SK-N-SH treated with all-trans-retinoic acid at 6 μM for 48 hours (cell line): ENCODE results near the gene ADAM23.

Experiments
- ARNTL ChIP-seq: fragments of 450-650 bp; formaldehyde crosslinking; IDR thresholded peaks from 2 replicates; pipeline ENCODE4 v1.5.0; 2020; ENCODE audit warnings: low read depth, mild to moderate bottlenecking, moderate library complexity, borderline replicate concordance
- BACH2 ChIP-seq: fragments of 250-450 bp; sonication (Bioruptor Pico); IDR thresholded peaks from 2 replicates; pipeline ENCODE4 v1.9.0; 2021; ENCODE audit warnings: mild to moderate bottlenecking, borderline replicate concordance
- CSDC2 ChIP-seq: fragments of 250-450 bp; sonication (Bioruptor Pico); IDR thresholded peaks from 2 replicates; pipeline ENCODE4 v1.5.0; 2020; ENCODE audit warnings: mild to moderate bottlenecking, moderate library complexity
- ISL1 ChIP-seq: fragments of 250-450 bp; sonication (Bioruptor Pico); IDR thresholded peaks from 2 replicates; pipeline ENCODE4 v2.1.2; 2022; ENCODE audit warnings: mild to moderate bottlenecking, moderate library complexity
- OSR1 ChIP-seq: fragments of 250-450 bp; sonication (Bioruptor Pico); IDR thresholded peaks from 2 replicates; pipeline ENCODE4 v1.8.0; 2022; ENCODE audit warnings: moderate library complexity, mild to moderate bottlenecking, inconsistent platforms
- PPARA ChIP-seq: fragments of 250-450 bp; sonication (Bioruptor Pico); IDR thresholded peaks from 2 replicates; pipeline ENCODE4 v1.5.0; 2020; ENCODE audit warnings: mild to moderate bottlenecking, borderline replicate concordance
- RARB ChIP-seq: fragments of 250-450 bp; sonication (Bioruptor Pico); IDR thresholded peaks from 2 replicates; pipeline ENCODE4 v1.8.0; 2021; ENCODE audit warnings: mild to moderate bottlenecking, moderate library complexity
- SNAI2 ChIP-seq: fragments of 250-450 bp; sonication (Bioruptor Pico); IDR thresholded peaks from 2 replicates; pipeline ENCODE4 v1.5.0; 2020; ENCODE audit warnings: mild to moderate bottlenecking, moderate library complexity
- TCF4 ChIP-seq: fragments of 250-450 bp; sonication (Bioruptor Pico); IDR thresholded peaks from 2 replicates; pipeline ENCODE4 v1.8.0; 2021; ENCODE audit warnings: mild to moderate bottlenecking, moderate library complexity, borderline replicate concordance
- ZC3H10 ChIP-seq: fragments of 250-450 bp; sonication (Bioruptor Pico); IDR thresholded peaks from 2 replicates; pipeline ENCODE4 v1.5.1; 2021; ENCODE audit warnings: mild to moderate bottlenecking, moderate library complexity
- ZNF565 ChIP-seq: fragments of 450-650 bp; formaldehyde crosslinking; conservative IDR thresholded peaks from 2 replicates; pipeline ENCODE4 v1.5.0; 2020; ENCODE audit warnings: low read depth, mild to moderate bottlenecking, moderate library complexity
- ZNF70 ChIP-seq: fragments of 450-650 bp; formaldehyde crosslinking; IDR thresholded peaks from 2 replicates; pipeline ENCODE4 v1.5.0; 2020; ENCODE audit warnings: mild to moderate bottlenecking, moderate library complexity
- TF ChIP-seq, protein P1 (sequence below): fragments of 250-450 bp; sonication (Bioruptor Pico); IDR thresholded peaks from 2 replicates; pipeline ENCODE4 v1.8.0; 2020; ENCODE audit warnings: mild to moderate bottlenecking, moderate library complexity, borderline replicate concordance
- TF ChIP-seq, protein P2 (sequence below): fragments of 250-450 bp; sonication (Bioruptor Pico); IDR thresholded peaks from 2 replicates; pipeline ENCODE4 v1.5.0; 2020; ENCODE audit warnings: mild to moderate bottlenecking, moderate library complexity

DNA sequence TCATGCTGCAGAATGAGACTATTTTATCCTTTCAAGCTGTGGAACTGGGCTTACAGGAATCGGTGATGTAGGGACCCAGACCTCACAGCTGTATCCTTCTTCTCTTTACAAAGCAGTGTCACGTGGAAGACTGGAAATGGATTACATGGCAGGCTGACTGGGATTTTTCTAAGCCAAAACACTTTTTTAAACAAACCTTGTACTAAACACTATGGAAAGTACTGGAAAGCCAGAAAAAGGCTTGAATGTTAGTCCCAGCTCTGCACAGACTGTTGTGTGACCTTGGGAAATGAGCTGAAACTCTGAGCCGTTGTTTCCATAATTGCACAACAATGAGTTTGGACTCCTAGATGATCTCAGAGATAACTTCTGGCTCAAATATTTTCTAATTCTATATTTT, 7.6 kb upstream of the ADAM23 start:
- TF ChIP-seq, protein P1, sequence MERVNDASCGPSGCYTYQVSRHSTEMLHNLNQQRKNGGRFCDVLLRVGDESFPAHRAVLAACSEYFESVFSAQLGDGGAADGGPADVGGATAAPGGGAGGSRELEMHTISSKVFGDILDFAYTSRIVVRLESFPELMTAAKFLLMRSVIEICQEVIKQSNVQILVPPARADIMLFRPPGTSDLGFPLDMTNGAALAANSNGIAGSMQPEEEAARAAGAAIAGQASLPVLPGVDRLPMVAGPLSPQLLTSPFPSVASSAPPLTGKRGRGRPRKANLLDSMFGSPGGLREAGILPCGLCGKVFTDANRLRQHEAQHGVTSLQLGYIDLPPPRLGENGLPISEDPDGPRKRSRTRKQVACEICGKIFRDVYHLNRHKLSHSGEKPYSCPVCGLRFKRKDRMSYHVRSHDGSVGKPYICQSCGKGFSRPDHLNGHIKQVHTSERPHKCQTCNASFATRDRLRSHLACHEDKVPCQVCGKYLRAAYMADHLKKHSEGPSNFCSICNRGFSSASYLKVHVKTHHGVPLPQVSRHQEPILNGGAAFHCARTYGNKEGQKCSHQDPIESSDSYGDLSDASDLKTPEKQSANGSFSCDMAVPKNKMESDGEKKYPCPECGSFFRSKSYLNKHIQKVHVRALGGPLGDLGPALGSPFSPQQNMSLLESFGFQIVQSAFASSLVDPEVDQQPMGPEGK (CRISPR knock-in tag), result no peak
- TF ChIP-seq TCF4 (CRISPR knock-in tag) (no peak), ARNTL (no peak), ZNF70 (CRISPR knock-in tag) (no peak), CSDC2 (no peak), SNAI2 (CRISPR knock-in tag) (no peak), BACH2 (CRISPR knock-in tag) (no peak), ZNF565 (no peak), ISL1 (CRISPR knock-in tag) (no peak), RARB (no peak), PPARA (no peak), ZC3H10 (CRISPR knock-in tag) (no peak), OSR1 (CRISPR knock-in tag) (no peak)
- TF ChIP-seq, protein P2, sequence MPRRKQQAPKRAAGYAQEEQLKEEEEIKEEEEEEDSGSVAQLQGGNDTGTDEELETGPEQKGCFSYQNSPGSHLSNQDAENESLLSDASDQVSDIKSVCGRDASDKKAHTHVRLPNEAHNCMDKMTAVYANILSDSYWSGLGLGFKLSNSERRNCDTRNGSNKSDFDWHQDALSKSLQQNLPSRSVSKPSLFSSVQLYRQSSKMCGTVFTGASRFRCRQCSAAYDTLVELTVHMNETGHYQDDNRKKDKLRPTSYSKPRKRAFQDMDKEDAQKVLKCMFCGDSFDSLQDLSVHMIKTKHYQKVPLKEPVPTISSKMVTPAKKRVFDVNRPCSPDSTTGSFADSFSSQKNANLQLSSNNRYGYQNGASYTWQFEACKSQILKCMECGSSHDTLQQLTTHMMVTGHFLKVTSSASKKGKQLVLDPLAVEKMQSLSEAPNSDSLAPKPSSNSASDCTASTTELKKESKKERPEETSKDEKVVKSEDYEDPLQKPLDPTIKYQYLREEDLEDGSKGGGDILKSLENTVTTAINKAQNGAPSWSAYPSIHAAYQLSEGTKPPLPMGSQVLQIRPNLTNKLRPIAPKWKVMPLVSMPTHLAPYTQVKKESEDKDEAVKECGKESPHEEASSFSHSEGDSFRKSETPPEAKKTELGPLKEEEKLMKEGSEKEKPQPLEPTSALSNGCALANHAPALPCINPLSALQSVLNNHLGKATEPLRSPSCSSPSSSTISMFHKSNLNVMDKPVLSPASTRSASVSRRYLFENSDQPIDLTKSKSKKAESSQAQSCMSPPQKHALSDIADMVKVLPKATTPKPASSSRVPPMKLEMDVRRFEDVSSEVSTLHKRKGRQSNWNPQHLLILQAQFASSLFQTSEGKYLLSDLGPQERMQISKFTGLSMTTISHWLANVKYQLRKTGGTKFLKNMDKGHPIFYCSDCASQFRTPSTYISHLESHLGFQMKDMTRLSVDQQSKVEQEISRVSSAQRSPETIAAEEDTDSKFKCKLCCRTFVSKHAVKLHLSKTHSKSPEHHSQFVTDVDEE, result no peak
